PFSK-1 (cell line): Measurements from ENCODE around the gene LITAF.

Experiments used
- POLR2AphosphoS5 ChIP-seq: IDR thresholded peaks from 2 replicates; pipeline ENCODE4 v1.6.1; 2012; ENCODE audit warnings: low read depth, mild to moderate bottlenecking, control low read depth, low read length, moderate library complexity
- SIN3A ChIP-seq: IDR thresholded peaks from 2 replicates; pipeline ENCODE4 v1.6.1; 2012; ENCODE audit warnings: mild to moderate bottlenecking, low read length, moderate library complexity, borderline replicate concordance; ENCODE audit not compliant: insufficient read depth
- TAF1 ChIP-seq: IDR thresholded peaks from 2 replicates; pipeline ENCODE4 v1.6.1; 2012; ENCODE audit warnings: low read length, control low read depth, borderline replicate concordance; ENCODE audit not compliant: insufficient read depth

DNA sequence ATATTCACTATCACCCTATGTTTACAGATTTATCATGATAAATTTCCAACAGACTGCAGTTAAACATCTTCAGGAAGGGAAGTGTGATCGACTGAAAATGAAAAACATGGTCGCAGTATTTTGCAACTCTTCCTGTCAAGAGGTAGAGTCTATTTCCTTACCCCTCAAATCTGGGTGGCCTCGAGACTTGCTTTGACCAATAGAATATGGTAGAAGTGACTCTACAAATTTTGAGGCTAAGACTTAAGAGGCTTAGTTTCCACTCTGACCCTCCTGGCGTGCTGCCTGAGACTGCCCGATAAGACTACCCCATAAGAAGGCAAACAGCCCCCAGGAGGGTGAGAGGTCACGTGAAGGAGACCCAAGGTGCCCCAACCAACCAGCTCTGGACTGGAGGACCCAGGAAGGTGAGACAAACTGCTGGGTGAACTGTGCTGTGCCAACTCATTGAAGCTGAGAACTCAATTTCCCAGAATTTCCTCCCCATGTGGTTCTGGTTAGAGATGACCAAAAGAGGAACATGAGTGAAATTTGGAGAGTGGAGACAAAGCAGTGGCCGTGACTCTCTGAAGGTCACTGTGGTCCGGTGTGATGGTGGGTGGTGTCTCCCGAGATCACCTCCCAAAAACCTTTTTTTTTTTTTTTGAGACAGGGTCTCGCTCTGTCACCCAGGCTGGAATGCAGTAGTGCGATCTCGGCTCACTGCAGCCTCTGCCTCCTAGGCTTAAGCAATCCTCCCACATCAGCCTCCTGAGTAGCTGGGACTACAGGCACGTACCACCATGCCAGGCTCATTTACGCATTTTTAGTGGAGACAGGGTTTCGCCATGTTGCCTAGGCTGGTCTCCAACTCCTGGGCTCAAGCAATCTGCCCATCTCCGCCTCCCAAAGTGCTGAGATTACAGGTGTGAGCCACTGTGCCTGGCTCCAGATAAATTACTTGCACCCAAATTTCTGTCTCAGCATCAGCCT is 38.2 kb upstream of the LITAF start:
- TF ChIP-seq SIN3A: no peak
- TF ChIP-seq POLR2AphosphoS5: no peak
- TF ChIP-seq TAF1: no peak
